Gastrocnemius medialis (tissue), 4 donors: ENCODE results near the gene PPIA. TPM values are rescaled to one million over a fixed set of nuclear protein-coding genes. Genes with fewer than 3 reads are reported as not detected.

Experiments used
- ATAC-seq, 2 donors: fragments of 150-250 bp; one replicate each; pipeline ENCODE4 v1.9.1; 2016
- DNase-seq, 2 donors: peaks; one replicate each; pipeline ENCODE4 v3.0.0-alpha.2; 2019
- H3K27ac ChIP-seq, 4 donors: fragments of 200-600 bp; sonication (generic); 1 replicate in 1 of 4; 2 replicates in 3 of 4; pipeline ENCODE4 v1.5.1; 2016 to 2018; ENCODE audit warnings: mild to moderate bottlenecking in 2 of 4, moderate library complexity in 1 of 4
- H3K27me3 ChIP-seq, 3 donors: fragments of 200-600 bp; sonication (generic) in 2 of 3; 1 replicate in 1 of 3; 2 replicates in 2 of 3; pipeline versions ENCODE4 v1.5.1 to v1.6.0; 2016 to 2019; ENCODE audit warnings: mild to moderate bottlenecking in 1 of 3, moderate library complexity in 1 of 3
- H3K36me3 ChIP-seq, 2 donors: fragments of 200-600 bp; sonication (generic) in 1 of 2; one replicate each; pipeline ENCODE4 v1.5.1; 2017 to 2018
- H3K4me1 ChIP-seq, 2 donors: fragments of 200-600 bp; sonication (generic) in 1 of 2; one replicate each; pipeline ENCODE4 v1.5.1; 2016 to 2017; ENCODE audit warnings: mild to moderate bottlenecking in 2 of 2
- H3K4me3 ChIP-seq, 4 donors: fragments of 200-600 bp; sonication (generic) in 3 of 4; 1 replicate in 1 of 4; 2 replicates in 3 of 4; pipeline ENCODE4 v1.5.1; 2016 to 2019; ENCODE audit warnings: mild to moderate bottlenecking in 2 of 4
- H3K9me3 ChIP-seq, 3 donors: fragments of 200-600 bp; sonication (generic) in 2 of 3; 1 replicate in 1 of 3; 2 replicates in 2 of 3; pipeline ENCODE4 v1.5.1; 2016 to 2019
- CTCF ChIP-seq, 5 experiments: fragments of 450-650 bp in 3 of 5; fragments of 200-600 bp in 2 of 5; sonication (generic) in 2 of 5; IDR thresholded peaks in 4 of 5; conservative IDR thresholded peaks in 1 of 5; 1 replicate in 4 of 5; 2 replicates in 1 of 5; pipeline ENCODE4 v1.5.1; 2016 to 2019; ENCODE audit warnings: antibody characterized with exemption in 5 of 5, mild to moderate bottlenecking in 3 of 5, moderate library complexity in 3 of 5
- POLR2A ChIP-seq, 2 donors: fragments of 450-650 bp; IDR thresholded peaks; one replicate each; pipeline ENCODE4 v1.6.1; 2017; ENCODE audit warnings: antibody characterized with exemption in 2 of 2, mild to moderate bottlenecking in 2 of 2, moderate library complexity in 2 of 2
- in situ Hi-C, 4 donors: fragments of 200-750 bp; cut with MboI; loops; one replicate each; pipeline versions ENCODE4 v1.15.0 to v1.8.0; 2017; ENCODE audit warnings: low sequenced_read_pairs in 4 of 4
- intact Hi-C: fragments of 100-400 bp; cut with DNase I; formaldehyde crosslinking; loops from one replicate; pipeline ENCODE4 v1.15.1; 2023; ENCODE audit warnings: low total_unique reads
- total RNA-seq, 4 donors: library from RNA; depleted of rRNA; stranded (reverse); fragments of >200 nt; gene quantifications; one replicate each; pipeline versions ENCODE4 v1.1.0 to v1.2.3, GENCODE V29; 2016

PPIA gene
- total RNA-seq, 4 donors from 2014 or later = 487 to 1,236 (median 715) TPM

- intact Hi-C loops = no loop called here
- DNase-seq (no peak), ATAC-seq (no peak)
- Histone ChIP-seq H3K4me3 (no peak overlapping the region), H3K36me3 (peaks cover 0 to 55% of the 10 kb centered on the region in 2 donors), H3K4me1 (peaks cover 14 to 15% of the 10 kb centered on the region in 2 donors), H3K9me3 (no peaks in the 10 kb centered on the region), H3K27me3 (no peaks in the 10 kb centered on the region), H3K27ac (no peak overlapping the region)
- in situ Hi-C loops = loop anchor here in 1 of 4 donors (25.0 kb wide), 1 partner anchor 170 kb away; the partner anchor contains the start of gene TMED4
- no peak for TF ChIP-seq POLR2A (IDR thresholded peaks at IDR 0.05)
- no peak for TF ChIP-seq CTCF (IDR thresholded peaks at IDR 0.05 in 4 of 5, conservative IDR thresholded peaks at IDR 0.05 in 1 of 5)
Measured at GRCh38 chr7:44757739-44758138, 38.7 kb upstream of the PPIA start.

DNA sequence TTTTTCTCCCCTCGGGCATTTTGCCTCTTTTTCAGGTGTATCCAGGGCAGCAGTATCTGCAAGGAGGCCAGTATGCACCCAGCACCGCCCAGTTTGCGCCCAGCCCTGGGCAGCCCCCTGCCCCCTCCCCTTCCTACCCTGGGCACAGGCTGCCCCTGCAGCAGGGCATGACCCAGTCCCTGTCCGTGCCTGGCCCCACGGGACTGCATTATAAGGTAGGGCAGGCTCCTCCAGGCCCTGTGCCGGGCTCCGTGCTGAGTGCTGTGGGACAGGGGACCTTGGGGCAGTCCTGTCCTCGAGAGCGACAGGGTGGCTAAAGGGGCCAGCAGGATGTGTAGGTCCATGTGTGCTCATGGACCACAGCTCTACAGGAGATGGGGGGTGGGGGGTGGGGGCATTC lies 37.2 kb upstream of the PPIA start:
- H3K36me3 ChIP-seq = peaks cover 0 to 70% of the 10 kb centered on the region in 2 donors
- H3K27me3 ChIP-seq = no peaks in the 10 kb centered on the region
- no peaks in the 10 kb centered on the region for H3K9me3 ChIP-seq
- DNase-seq (no peak), ATAC-seq (no peak)
- TF ChIP-seq POLR2A (IDR thresholded peaks at IDR 0.05) (no peak), CTCF (IDR thresholded peaks at IDR 0.05 in 4 of 5, conservative IDR thresholded peaks at IDR 0.05 in 1 of 5) (no peak)
- no peak overlapping the region for H3K27ac ChIP-seq
- in situ Hi-C loops (loop anchor here in 1 of 4 donors (25.0 kb wide), 1 partner anchor 172 kb away; the partner anchor contains the start of gene TMED4), intact Hi-C loops (no loop called here)
- H3K4me3 ChIP-seq = no peak overlapping the region
- peaks cover 11 to 15% of the 10 kb centered on the region in 2 donors for H3K4me1 ChIP-seq

DNA sequence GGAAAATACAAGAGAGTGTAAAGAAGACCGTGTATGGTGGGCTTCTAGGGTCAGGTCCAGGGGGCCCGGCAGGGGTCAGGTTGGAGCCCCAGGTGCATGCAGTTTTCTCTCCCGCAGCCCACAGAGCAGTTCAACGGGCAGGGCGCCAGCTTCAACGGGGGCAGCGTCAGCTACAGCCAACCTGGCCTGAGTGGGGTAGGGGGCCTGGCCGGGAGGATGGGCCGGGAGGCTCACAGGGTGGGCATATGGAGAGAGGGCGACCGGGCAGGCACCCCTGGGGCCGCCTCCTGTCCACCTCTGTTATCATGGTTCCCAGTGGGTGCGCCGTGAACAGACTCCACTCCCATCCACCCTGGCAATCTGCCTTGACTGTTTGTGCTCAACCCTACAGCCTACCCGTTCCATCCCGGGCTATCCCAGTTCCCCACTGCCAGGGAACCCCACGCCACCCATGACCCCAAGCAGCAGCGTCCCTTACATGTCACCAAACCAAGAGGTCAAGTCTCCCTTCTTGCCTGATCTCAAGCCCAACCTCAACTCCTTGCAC lies 36.4 kb upstream of the PPIA start:
- in situ Hi-C loops (loop anchor here in 1 of 4 donors (25.0 kb wide), 1 partner anchor 173 kb away; the partner anchor contains the start of gene TMED4), intact Hi-C loops (no loop called here)
- Histone ChIP-seq H3K27ac (no peak overlapping the region), H3K36me3 (peaks cover 0 to 79% of the 10 kb centered on the region in 2 donors), H3K4me1 (peaks cover 9 to 14% of the 10 kb centered on the region in 2 donors), H3K4me3 (no peak overlapping the region), H3K27me3 (no peaks in the 10 kb centered on the region), H3K9me3 (no peaks in the 10 kb centered on the region)
- no peak for ATAC-seq
- no peak for DNase-seq
- no peak for TF ChIP-seq POLR2A (IDR thresholded peaks at IDR 0.05)
- no peak for TF ChIP-seq CTCF (IDR thresholded peaks at IDR 0.05 in 4 of 5, conservative IDR thresholded peaks at IDR 0.05 in 1 of 5)

GRCh38 chr7:44761207-44762161 lies 35.0 kb upstream of the PPIA start:
- Histone ChIP-seq H3K27ac (peak overlapping the region in 3 of 4 donors; percentile 30 to 64 (median 52)), H3K9me3 (no peaks in the 10 kb centered on the region), H3K4me1 (peaks cover 0 to 9% of the 10 kb centered on the region in 2 donors), H3K27me3 (no peaks in the 10 kb centered on the region), H3K4me3 (no peak overlapping the region), H3K36me3 (peaks cover 0 to 92% of the 10 kb centered on the region in 2 donors)
- intact Hi-C loops = no loop called here
- in situ Hi-C loops = loop anchor here in 1 of 4 donors (25.0 kb wide), 1 partner anchor 174 kb away; the partner anchor contains the start of gene TMED4
- TF ChIP-seq POLR2A (IDR thresholded peaks at IDR 0.05) (no peak), CTCF (IDR thresholded peaks at IDR 0.05 in 4 of 5, conservative IDR thresholded peaks at IDR 0.05 in 1 of 5) (no peak)
- peak; percentile 48 to 63 for DNase-seq
- ATAC-seq = peak; percentile 29 to 63
